Osteocyte (in vitro differentiated cells): Measurements from ENCODE around the gene TXNDC9. TPM values are rescaled to one million over a fixed set of nuclear protein-coding genes. Genes with fewer than 3 reads are reported as not detected.
"Not testable (repeated sequence)": the region's sequence is repeated elsewhere in the genome, so short reads cannot be mapped to it uniquely, and the experiment has no call there.

Experiments
- DNase-seq: peaks from one replicate; pipeline ENCODE4 v3.0.0; 2021; ENCODE audit warnings: mixed read lengths; ENCODE audit not compliant: unreplicated experiment; ENCODE audit errors: extremely low spot score
- H3K27ac Mint-ChIP-seq: one replicate; pipeline ENCODE4 v1.8.0; 2021; ENCODE audit warnings: mild to moderate bottlenecking, mixed read lengths; ENCODE audit not compliant: unreplicated experiment
- H3K27me3 Mint-ChIP-seq: one replicate; pipeline ENCODE4 v1.8.0; 2021; ENCODE audit warnings: mixed read lengths; ENCODE audit not compliant: unreplicated experiment
- H3K36me3 Mint-ChIP-seq: one replicate; pipeline ENCODE4 v1.8.0; 2021; ENCODE audit warnings: mixed read lengths; ENCODE audit not compliant: unreplicated experiment
- H3K4me1 Mint-ChIP-seq: one replicate; pipeline ENCODE4 v1.8.0; 2021; ENCODE audit warnings: mixed read lengths; ENCODE audit not compliant: unreplicated experiment
- H3K4me3 Mint-ChIP-seq: one replicate; pipeline ENCODE4 v1.8.0; 2021; ENCODE audit warnings: mild to moderate bottlenecking, moderate library complexity, mixed read lengths; ENCODE audit not compliant: unreplicated experiment
- H3K9me3 Mint-ChIP-seq: one replicate; pipeline ENCODE4 v1.8.0; 2021; ENCODE audit warnings: mixed read lengths; ENCODE audit not compliant: unreplicated experiment
- CTCF ChIP-seq: fragments of 200-600 bp; sonication (generic); IDR thresholded peaks from 2 replicates; pipeline ENCODE4 v1.5.0; 2021; ENCODE audit warnings: antibody characterized with exemption, mild to moderate bottlenecking, moderate library complexity
- total RNA-seq: library from RNA; stranded (reverse); gene quantifications from 2 replicates; pipeline ENCODE4 v1.2.1, GENCODE V29; 2021

TXNDC9 gene
- total RNA-seq, 1 donor from 2014 or later = 29.3 TPM

- H3K36me3 Mint-ChIP-seq = peaks cover 45% of the 10 kb centered on the region
- H3K4me3 Mint-ChIP-seq = no peak overlapping the region
- H3K27me3 Mint-ChIP-seq = no peaks in the 10 kb centered on the region
- H3K27ac Mint-ChIP-seq = no peak overlapping the region
- no peaks in the 10 kb centered on the region for H3K9me3 Mint-ChIP-seq
- DNase-seq = no peak
- no peak for TF ChIP-seq CTCF
- no peaks in the 10 kb centered on the region for H3K4me1 Mint-ChIP-seq
Observed at GRCh38 chr2:99317161-99317872, 18.8 kb downstream of the TXNDC9 start.

GRCh38 chr2:99301097-99301496 is 35.0 kb downstream of the TXNDC9 start, which contains the start of gene LYG1:
Gene LYG1, minus strand, starts transcription at chr2:99301197. Its CDS starts 5,527 bp downstream, at chr2:99295670.
- H3K9me3 Mint-ChIP-seq, H3K36me3 Mint-ChIP-seq, H3K4me3 Mint-ChIP-seq, H3K27ac Mint-ChIP-seq, DNase-seq, H3K4me1 Mint-ChIP-seq, H3K27me3 Mint-ChIP-seq: not testable (repeated sequence)

GRCh38 chr2:99299580-99299979 is 36.6 kb downstream of the TXNDC9 start:
- Mint-ChIP-seq H3K27me3 (no peaks in the 10 kb centered on the region), H3K9me3 (no peaks in the 10 kb centered on the region), H3K36me3 (peaks cover 6% of the 10 kb centered on the region), H3K27ac (no peak overlapping the region), H3K4me3 (no peak overlapping the region), H3K4me1 (no peaks in the 10 kb centered on the region)
- no peak for TF ChIP-seq CTCF
- DNase-seq = no peak

- no peak for TF ChIP-seq CTCF
- Mint-ChIP-seq H3K36me3 (peaks cover 3% of the 10 kb centered on the region), H3K4me3 (no peak overlapping the region), H3K27me3 (no peaks in the 10 kb centered on the region), H3K9me3 (no peaks in the 10 kb centered on the region), H3K27ac (no peak overlapping the region), H3K4me1 (no peaks in the 10 kb centered on the region)
- no peak for DNase-seq
Observed at GRCh38 chr2:99297994-99298393, 38.1 kb downstream of the TXNDC9 start.

- Mint-ChIP-seq H3K27me3 (no peaks in the 10 kb centered on the region), H3K36me3 (peaks cover 11% of the 10 kb centered on the region), H3K4me3 (no peak overlapping the region), H3K9me3 (peaks cover 4% of the 10 kb centered on the region), H3K4me1 (no peaks in the 10 kb centered on the region), H3K27ac (no peak overlapping the region)
- TF ChIP-seq CTCF = no peak
- DNase-seq = no peak
Observed at GRCh38 chr2:99285526-99285925, 50.6 kb downstream of the TXNDC9 start.
